GM21576 (cell line): Measurements from ENCODE around the gene SLC35G2.
A peak's percentile ranks its signal among the peaks of the same experiment; 100 is the strongest.
"Not testable (repeated sequence)": the region's sequence is repeated elsewhere in the genome, so short reads cannot be mapped to it uniquely, and the experiment has no call there.

ENCODE experiments used
- ATAC-seq: cut with Tn5 transposase; IDR thresholded peaks from one replicate; pipeline ENCODE4 v1.9.1; 2021; ENCODE audit warnings: mild to moderate bottlenecking, moderate library complexity; ENCODE audit not compliant: unreplicated experiment

Gene SLC35G2

DNA sequence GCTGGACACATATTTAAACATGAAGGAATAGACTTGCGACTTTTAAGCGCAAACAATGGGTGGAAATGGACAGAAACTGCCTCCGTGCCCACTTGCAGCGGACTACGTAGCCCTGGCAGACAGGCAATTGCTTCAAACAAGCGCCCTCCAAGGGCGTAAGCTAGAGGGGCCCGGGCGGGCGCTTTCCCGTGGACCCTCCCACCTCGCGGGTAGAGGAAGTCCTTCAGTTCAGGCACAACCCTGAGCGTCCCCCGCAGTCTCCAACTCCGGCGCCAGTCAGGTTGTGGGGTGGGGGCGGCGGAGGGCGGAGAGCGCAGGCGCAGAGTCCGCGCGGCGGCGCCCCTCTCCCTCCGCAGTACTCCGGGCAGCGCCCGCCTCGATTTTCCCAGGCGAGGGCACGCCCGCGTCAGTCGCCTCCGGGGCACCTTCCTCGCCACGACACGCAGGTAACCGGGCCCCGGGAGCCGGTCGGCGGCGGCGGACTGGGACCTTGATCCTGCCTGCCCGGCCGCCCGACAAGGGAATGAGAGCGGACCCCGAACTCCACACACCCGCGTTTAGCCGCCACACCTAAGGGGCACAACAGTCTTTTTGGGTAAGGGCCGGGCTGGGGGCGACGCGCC is at the start of gene SLC35G2:
Gene SLC35G2, plus strand, starts transcription at position 358 of the 623 bp plus-strand sequence. CDS start 35,335 bp downstream, outside the sequence.
- no peak for ATAC-seq

DNA sequence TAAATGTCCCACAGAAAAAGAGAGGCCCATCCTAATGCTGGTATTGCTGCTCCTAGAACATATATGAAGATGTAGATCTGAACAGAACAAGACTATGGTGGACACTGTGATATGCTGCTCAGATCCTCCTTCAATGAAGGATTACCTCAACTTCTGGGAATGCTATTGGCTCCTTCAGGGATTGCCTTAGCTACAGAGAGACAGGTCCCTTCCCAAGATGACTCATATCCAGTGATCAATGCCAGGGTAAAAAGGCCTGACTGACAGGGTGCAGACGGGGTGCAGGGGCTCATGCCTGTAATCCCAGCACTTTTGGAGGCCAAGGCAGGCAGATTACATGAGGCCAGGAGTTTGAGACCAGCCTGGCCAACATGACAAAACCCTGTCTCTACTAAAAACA is 46.2 kb upstream of the SLC35G2 start:
- ATAC-seq, result no peak

DNA sequence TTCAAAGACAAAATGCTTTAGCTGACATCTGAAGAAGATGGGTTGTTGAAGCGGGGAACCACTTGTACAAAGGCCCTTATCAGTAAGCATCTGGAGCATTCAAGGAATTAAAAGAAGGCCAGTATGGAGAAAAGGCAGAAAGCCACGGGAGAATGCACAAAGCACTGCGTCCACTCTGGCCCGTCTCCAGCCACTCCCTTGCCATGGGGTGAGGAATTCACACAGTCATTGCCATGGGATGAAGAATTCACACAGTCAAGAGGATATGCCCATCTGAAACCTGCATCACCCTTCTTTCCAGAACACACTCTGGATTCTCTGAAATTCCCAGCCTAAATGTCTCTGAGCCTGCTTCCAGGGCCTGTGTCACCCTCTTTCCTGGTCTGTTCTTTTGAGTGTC is 40.1 kb upstream of the SLC35G2 start:
- ATAC-seq, result no peak

DNA sequence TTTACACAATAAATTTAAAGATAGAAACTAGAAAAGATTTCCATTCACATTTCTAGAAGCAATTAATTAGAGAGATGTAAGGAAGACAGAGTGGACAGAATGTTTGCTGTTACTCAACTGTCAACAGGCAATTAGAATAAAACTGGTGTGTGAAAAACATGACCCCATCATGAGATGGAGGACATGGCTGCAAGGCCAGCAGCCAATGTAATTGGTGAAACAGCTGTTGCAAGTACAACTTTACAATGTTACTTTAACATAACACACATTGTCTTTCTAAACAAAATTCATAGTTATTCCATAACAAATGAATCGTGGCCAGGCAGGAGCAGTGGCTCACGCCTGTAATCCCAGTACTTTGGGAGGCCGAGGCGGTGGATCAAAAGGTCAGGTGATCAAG is 38.2 kb upstream of the SLC35G2 start:
- ATAC-seq, result no peak

DNA sequence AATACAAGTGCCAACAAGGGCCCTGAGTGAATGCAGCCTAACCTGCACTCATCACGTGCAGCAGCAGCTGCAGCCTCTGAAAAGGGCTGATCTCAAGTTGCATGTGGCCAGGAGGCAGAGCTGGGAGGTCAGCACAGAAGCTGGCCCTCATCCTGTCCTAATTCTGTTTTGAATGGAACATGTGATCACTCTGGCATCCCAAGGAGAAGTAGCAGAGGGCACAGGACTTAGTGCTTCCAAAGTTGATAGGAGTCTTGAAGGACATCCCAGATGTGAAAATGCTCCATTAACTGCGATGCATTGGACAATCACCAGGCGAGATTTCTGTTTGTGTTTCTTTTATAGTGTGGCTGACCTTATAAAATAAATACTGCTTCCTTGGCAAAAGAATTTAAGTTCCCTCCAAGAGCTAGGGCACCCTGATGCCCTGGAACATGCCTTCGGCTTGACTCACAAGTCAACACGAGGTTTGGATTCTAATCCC is 35.2 kb upstream of the SLC35G2 start:
- no peak for ATAC-seq

DNA sequence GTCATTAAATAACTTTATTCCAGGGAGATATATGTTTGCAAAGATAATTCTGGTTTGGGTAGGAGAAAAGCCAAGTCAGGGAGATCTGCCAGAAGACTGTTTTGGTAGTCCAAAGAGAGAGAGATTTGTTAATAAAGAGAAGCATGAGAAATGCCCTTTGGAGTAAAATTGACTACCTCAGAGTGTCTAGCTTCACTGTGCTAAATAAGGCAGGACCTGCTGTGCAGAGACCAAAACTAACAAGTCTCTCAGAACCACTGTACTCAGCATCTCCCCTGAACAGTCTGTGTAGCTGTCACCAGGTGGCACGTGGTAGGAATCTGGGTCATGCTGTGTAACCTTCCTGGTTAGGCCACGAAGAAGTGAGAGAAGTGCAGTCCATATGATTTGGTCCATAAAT is 31.6 kb upstream of the SLC35G2 start:
- ATAC-seq, result peak; percentile 91

DNA sequence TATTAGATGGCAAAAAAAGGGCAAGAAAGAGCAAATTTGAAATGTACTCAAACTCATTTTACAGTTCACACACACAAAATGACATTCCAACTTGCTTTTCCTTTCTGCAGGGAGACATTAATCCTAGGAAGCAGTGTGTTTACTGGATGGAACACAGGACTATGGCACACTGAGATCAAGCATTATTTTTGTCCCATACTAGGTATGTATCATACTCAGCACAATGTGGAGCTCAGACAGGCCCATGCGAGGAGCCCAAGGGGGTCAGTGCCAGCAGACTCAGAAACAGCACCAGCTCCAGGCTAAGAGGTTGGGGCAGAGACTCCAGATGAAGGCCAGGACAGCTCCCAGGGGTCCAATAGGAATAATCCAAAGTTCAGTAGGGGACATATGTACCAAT is 30.8 kb upstream of the SLC35G2 start:
- no peak for ATAC-seq

DNA sequence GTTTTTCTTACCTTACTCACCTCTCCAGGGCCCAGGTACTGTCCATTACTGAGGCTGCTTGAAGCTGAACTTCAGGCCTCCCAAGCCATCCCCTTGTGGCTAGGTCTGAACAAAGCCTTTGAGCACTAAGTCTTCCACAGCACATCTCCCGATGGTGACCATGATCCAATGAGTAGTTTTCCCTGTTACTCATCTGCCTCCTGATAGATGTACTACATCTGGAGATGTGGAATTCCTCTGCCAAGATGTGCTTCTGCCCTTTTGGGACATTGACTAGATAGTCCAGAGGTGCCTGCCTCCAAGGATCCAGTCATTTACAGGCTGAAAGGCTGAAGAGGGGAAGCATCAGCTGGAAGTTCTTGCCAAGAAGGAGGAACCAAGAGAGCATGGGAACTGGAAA is 28.9 kb upstream of the SLC35G2 start:
- ATAC-seq, result no peak

DNA sequence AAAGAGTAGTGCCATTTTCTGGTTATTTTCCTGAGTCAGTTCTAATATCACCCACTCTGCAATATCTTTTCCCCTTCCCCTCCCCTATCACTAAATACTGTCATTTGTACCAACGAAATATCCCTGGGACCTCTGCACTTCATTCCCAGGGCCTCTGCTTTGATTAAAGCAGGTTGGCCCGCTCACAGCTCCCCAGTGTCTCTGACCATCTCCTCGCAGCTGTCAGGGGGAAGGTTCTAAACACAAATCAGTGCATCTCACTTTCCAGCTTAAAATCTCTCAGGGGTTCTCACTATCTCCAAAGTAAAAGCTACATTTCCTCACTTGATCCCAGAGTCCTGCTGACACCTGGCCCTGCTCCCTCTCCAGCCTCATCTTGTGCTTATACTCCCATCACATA is 28.1 kb upstream of the SLC35G2 start:
- no peak for ATAC-seq

DNA sequence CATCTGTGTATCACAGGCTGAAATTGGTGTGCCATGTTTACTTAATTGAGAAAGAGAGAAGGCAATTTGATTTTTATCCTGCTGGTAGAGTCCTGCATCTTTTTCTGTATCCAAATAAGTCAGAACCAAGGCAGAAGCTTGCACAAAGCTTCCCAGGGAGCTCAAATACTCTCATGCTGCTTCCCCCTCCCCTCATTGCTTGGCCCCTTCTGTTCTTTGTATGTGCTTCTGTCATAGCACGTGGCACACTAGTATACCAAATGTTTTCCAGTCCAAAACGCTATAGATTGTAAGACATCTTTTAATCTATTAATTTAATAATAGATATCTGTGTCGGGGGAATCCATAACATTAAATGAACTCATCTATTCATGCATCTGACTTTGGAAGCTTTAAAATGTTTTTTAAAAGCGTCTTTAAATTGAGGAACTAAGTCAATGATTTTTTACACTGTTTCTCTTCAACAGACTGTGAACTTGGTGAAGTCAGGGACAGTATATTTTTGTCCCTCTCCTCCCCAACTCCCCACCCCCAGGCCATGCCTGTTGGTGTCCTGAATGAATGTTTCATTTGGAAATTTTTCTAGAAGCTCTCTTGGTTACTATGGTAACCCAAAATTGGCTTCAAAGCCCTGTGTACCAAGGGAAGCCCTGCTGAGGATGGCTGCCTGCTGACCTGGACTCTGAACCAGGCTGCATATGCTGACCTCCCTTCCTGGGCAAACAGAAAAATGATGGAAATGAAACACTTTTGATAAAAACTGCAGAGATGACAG is 26.2 kb upstream of the SLC35G2 start:
- no peak for ATAC-seq

DNA sequence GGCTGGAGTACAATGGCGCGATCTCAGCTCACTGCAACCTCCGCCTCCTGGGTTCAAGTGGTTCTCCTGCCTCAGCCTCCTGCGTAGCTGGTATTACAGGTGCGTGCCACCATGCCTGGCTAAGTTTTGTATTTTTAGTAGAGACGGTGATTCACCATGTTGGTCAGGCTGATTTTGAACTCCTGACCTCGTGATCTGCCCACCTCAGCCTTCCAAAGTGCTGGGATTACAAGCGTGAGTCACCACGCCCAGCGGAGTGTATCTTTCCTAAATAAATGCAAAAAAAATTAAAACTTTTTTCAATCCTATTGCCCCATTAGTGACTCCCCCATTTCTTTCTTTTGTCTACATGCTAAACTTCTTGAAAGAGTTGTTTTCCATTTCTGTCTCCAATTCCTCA is 17.8 kb upstream of the SLC35G2 start:
- not testable (repeated sequence) for ATAC-seq

DNA sequence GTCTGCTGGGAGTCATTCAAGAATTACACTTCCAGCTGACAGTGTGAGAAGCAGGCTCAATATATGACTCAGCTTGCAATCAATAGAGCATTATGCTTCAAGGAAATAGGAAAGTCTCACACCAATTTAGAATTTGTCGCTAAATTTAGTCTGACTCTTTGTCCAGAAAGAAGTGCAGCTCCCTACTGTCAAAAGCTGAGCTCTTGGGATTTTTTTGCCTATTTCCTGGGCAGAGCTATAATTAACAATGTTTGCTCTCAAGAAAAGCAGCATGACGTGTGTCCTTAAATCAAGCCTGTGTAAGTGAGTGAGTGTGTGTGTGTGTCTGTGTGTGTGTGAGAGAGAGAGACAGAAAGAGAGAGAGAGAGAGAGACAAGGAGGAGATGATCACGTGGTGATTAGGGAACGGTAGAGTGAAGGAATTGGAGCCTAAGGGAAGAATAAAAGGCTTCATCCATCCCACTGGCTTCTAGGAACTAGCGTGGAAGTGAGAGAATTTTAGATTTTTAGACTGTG is 16.4 kb upstream of the SLC35G2 start:
- ATAC-seq, result no peak

DNA sequence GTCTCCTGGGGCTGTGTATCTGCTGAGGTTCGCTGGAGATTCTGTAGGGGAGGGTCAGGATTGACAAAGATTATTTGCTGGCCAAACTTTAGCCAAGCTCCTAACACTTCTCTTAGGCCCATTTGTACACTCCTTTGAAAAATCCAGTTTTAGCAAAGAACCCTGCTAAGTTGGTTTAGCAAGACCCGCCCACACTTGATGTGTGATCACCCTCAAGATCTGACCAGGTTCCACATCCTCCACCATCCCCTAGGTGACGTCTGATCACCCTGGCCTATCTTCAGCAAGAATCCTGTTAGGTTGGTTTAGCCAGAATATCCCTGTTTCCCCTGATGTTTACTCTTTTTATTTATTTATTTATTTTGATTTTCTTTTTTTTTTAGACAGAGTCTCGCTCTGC is 14.8 kb upstream of the SLC35G2 start:
- ATAC-seq, result no peak

DNA sequence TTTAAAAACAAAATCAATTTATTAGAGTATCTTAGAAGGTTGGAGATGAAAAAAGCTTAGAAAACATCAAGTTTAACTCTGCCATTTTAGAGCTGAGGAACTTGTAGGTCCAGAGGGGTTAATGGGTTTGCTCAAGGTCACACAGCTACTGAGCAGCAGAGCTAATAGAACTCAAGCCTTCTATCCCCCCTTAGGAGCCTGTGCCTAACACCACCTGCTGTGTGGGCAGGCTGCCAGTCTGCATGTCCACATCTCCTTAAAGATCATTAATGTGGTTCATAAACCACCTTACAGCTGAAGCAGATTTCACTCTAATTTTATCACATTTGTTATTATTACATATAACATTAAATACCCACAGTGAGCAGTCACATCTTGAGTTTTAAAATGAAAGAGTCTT is 14.1 kb upstream of the SLC35G2 start:
- ATAC-seq, result no peak

DNA sequence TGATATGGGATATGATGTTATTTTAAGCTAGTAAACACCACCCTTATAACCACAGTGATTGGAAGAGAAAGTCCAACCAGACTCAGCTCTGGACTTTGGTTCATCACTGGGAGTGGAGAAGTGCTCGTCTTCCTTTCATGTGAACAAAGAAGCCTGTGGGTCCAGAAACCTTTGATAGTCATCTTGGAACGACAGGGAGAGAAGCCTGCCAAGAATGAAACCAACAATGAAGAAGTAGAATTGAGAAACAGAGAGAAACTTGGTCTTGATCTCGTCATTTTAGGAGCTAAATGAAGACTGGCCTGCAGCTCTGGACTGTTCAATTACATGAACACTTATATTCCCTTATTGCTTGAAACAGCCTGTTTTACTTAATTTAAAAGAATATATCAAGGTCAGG is 13.1 kb upstream of the SLC35G2 start:
- no peak for ATAC-seq

DNA sequence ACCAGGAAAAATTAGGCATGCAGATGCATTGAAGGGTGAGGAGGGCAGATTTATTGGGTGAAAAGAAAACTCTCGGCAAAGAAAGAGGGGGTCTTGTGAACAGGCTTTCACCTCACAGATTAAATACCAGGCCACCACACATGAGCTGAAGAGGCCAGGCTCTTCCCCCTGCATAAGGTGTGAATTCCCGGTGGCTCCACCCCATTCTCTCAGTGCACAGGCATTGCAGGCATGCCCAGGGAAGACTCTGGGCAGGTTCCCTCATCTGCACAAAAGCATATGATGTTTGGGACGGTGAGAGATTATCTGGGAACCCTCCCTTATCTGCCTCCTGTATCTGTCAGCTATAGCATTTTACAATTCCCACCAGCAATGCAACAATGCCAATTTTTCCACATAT is 7.2 kb upstream of the SLC35G2 start:
- no peak for ATAC-seq

DNA sequence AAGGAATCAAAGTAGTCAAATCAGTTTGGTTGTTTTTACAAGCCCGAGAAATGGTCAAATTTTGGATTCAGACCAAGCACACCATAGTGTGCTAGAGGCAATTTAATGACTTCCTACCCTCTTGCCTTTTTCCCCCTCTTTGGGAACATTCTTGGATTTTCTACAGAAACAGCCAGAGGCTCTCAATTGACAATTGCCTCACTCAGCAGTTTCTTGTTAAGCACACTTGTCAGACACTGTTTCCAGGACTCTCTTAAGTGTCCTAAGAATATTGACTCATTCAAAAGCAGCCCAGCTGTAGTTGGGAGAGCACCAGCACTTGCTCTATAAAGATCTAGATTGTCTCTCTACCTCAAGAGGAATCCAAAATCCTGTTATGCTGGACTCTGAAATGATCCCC is 1.5 kb upstream of the SLC35G2 start:
- no peak for ATAC-seq

DNA sequence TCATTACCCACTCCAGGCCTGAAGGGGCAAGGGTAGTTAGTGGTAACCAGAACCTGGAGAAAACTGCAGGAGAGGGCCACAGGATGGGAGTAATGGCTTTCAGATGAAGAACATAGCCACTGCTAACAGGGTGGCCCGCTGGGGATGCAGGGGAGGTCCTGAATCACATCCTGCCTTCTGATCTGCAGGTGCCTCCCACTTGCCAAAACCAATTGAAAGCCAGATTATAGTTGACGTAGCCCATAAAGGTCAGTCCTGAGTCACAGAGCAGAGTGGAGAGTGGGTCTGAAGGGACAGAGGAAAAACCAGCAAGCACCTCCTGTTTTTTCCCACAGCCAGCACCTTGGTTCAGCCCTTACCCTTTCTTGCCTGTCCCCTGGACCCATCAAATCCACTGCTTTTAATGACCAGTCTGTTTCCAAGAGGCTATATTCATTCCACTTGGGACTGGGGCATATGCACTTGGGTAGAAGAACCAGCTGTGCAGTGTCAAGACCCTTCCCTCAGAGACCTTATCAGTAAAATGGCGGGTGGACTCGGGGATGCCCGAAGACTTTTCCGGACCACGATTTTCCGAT is 646 bp upstream of the SLC35G2 start:
- no peak for ATAC-seq

DNA sequence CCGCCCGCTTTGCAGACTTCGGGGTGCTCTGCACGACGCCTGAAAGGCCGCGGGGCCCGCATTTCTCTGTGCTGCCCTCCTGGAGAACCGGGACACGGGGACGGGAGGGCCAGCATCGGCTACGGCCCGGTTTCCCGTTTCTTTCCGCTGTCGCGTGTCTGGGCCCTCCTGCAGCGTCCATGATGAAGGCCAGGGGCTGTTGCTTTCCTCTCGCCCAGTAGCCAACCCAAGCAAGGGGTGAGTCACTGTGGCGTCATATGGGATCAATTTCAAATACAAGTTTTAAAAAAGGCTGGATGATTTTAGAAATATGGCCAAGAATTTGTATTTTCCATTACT is 435 bp downstream of the SLC35G2 start:
- ATAC-seq, result no peak

DNA sequence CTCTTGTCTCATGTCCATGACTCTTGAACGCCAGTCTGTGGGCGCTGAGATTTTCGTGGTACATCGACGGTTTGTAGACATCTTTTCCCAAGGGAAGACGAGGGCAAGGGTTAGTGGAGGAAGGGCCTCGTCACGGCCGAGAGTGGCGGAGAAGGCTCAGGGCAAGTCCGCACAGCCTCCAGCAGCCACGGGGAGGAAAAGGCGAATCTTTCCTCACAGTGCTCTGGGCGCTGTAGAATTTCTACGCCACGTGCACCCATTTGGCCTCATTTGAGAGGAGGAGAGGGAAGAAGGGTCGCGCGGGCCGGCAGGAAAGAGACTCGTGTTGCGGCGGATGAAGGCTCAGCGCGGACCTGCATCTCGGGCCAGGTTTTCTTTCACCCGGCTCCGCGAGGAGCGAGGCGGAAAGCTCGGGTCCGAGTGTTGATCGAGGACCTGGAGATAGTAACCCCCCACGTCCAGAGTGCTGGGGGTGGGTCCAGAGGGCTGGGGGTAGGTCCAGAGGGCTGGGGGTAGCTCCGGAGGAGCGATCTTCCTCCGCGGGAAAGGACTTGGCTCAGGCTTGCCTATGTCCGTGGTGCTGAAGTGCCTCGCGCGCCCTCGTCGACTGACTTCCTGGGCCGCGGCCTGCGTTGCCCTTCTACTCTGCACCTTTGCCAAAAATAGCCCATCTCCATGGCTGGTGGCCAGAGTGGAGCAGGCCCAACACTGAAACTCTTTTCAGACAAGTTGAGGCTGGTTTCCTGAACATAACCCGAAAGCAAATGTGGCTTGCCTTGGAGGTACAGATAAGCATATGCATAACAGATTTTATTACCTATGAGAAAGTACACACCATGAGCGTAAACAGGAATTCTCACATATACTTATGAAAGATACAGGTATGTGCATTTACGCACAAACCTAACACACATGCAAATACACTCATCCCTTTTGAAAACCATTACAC is 1.1 kb downstream of the SLC35G2 start:
- ATAC-seq, result no peak

DNA sequence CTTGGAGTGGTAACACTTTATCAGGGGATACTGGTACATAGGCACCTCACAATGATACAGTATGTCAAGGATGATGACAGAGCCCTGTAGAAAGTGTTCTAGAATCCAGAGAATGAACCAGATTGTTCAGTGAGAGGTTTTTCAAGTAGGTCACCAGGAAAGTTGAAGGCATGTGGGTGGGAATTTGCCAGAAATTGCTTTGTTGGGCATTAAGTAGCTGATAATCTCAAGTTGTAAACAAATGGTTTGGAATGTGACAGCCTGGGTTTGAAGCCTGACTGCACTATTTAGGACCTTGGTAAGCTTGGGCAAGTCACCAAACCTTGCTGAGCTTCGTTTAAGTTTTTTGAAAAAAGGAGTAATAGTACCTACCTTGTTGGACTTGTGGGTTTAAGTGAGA is 12.5 kb downstream of the SLC35G2 start:
- ATAC-seq, result no peak
